Measurements from ENCODE around the gene KCNAB1.

KCNAB1 gene

DNA sequence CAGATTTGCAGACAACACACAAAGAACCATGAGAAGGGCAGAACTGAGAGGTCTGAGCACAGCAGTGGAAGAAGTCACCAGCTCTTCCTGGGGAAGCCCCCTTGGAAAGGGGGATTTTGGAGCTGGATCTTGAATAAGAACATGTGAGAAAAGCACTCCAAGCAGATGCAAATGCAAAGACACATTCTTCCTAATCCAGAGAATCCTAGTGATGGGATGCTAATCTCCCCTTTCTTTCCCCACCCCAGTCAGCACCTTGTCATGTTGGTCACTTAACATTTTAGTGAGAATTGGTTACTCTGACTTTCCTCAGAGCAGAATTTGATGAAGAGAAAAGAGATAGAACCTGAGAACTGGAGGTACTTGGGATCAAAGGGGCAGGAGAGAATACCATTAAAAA is 286.0 kb downstream of the KCNAB1 start:
- no peak overlapping the region for H3K9ac ChIP-seq (ENCODE audit: low read depth in 1 of 2, low read length in 2 of 2)
- H3K9me3 ChIP-seq (ENCODE audit: control insufficient read depth in 1 of 2, low read length in 2 of 2) = no peaks in the 10 kb centered on the region
- H3K36me3 ChIP-seq (ENCODE audit: control insufficient read depth in 1 of 2, insufficient read depth in 2 of 2, low read length in 2 of 2) = no peaks in the 10 kb centered on the region
- H3K4me3 ChIP-seq (ENCODE audit: low read depth in 1 of 2, low read length in 2 of 2) = no peak overlapping the region
- no peaks in the 10 kb centered on the region for H3K27me3 ChIP-seq (ENCODE audit: control insufficient read depth in 1 of 2, insufficient read depth in 2 of 2, low read length in 2 of 2)
- no peaks in the 10 kb centered on the region for H3K4me1 ChIP-seq (ENCODE audit: control insufficient read depth in 1 of 2, insufficient read depth in 2 of 2, low read length in 2 of 2)
- no peak overlapping the region for H3K27ac ChIP-seq (ENCODE audit: low read depth, low read length)

DNA sequence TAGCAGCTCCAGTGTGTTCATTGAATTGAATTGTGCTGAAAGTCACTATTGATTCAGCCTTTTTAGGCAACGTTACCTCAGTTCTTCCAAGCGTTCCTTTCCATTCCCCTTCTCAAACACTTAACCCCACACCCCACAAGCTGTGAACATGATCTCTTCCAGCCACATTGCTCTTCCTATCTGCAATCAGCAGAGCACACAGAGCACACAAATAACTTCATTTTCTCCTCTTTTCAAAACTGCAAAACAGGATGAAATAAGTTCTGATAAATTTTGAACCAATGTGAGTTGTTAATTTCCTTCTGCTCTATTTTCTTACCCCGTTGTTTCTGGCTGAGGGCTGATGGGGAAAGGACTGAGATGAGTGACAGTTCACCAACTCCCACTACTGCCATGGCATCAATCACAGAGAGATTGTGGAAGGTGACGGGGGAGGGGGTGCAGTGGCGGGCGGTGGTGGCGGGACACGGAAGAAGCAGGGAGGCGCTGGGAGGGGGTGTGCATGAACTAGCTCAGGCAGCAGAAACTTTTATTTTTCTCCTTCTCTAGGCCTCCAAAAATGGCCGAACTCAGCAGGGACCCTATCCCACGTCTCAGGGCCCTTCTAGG is 287.3 kb downstream of the KCNAB1 start:
- Histone ChIP-seq H3K27ac (ENCODE audit: low read depth, low read length) (no peak overlapping the region), H3K4me3 (ENCODE audit: low read depth in 1 of 2, low read length in 2 of 2) (no peak overlapping the region), H3K9ac (ENCODE audit: low read depth in 1 of 2, low read length in 2 of 2) (no peak overlapping the region), H3K4me1 (ENCODE audit: control insufficient read depth in 1 of 2, insufficient read depth in 2 of 2, low read length in 2 of 2) (no peaks in the 10 kb centered on the region), H3K9me3 (ENCODE audit: control insufficient read depth in 1 of 2, low read length in 2 of 2) (no peaks in the 10 kb centered on the region), H3K36me3 (ENCODE audit: control insufficient read depth in 1 of 2, insufficient read depth in 2 of 2, low read length in 2 of 2) (no peaks in the 10 kb centered on the region), H3K27me3 (ENCODE audit: control insufficient read depth in 1 of 2, insufficient read depth in 2 of 2, low read length in 2 of 2) (no peaks in the 10 kb centered on the region)

GRCh38 chr3:156409694-156410093 is 289.3 kb downstream of the KCNAB1 start:
- H3K36me3 ChIP-seq (ENCODE audit: control insufficient read depth in 1 of 2, insufficient read depth in 2 of 2, low read length in 2 of 2) = no peaks in the 10 kb centered on the region
- H3K9me3 ChIP-seq (ENCODE audit: control insufficient read depth in 1 of 2, low read length in 2 of 2) = no peaks in the 10 kb centered on the region
- no peak overlapping the region for H3K4me3 ChIP-seq (ENCODE audit: low read depth in 1 of 2, low read length in 2 of 2)
- no peaks in the 10 kb centered on the region for H3K4me1 ChIP-seq (ENCODE audit: control insufficient read depth in 1 of 2, insufficient read depth in 2 of 2, low read length in 2 of 2)
- H3K9ac ChIP-seq (ENCODE audit: low read depth in 1 of 2, low read length in 2 of 2) = no peak overlapping the region
- H3K27ac ChIP-seq (ENCODE audit: low read depth, low read length) = no peak overlapping the region
- no peaks in the 10 kb centered on the region for H3K27me3 ChIP-seq (ENCODE audit: control insufficient read depth in 1 of 2, insufficient read depth in 2 of 2, low read length in 2 of 2)

DNA sequence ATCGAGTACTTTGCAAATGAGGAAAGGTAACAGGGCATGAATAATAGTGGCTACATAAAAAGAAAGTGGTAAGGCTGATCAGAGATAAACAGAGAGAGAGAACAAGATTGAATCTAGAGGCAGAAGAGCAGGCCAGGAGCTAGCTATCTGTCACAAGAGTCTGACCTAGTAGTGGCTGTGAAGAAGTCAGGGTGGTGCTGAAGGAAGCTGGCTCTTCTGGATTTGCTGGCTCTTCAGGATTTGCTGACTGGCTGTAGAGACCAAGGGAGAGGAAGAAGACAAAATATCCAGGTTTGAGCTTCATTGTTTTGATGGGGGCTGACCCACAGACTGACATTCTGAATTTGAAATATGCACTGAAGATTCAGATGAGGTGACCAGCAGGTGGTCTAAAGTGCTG is 292.2 kb downstream of the KCNAB1 start:
- no peak overlapping the region for H3K4me3 ChIP-seq (ENCODE audit: low read depth in 1 of 2, low read length in 2 of 2)
- H3K27ac ChIP-seq (ENCODE audit: low read depth, low read length) = no peak overlapping the region
- H3K9ac ChIP-seq (ENCODE audit: low read depth in 1 of 2, low read length in 2 of 2) = no peak overlapping the region
- H3K36me3 ChIP-seq (ENCODE audit: control insufficient read depth in 1 of 2, insufficient read depth in 2 of 2, low read length in 2 of 2) = no peaks in the 10 kb centered on the region
- H3K4me1 ChIP-seq (ENCODE audit: control insufficient read depth in 1 of 2, insufficient read depth in 2 of 2, low read length in 2 of 2) = no peaks in the 10 kb centered on the region
- H3K9me3 ChIP-seq (ENCODE audit: control insufficient read depth in 1 of 2, low read length in 2 of 2) = no peaks in the 10 kb centered on the region
- H3K27me3 ChIP-seq (ENCODE audit: control insufficient read depth in 1 of 2, insufficient read depth in 2 of 2, low read length in 2 of 2) = no peaks in the 10 kb centered on the region

- H3K9me3 ChIP-seq (ENCODE audit: control insufficient read depth in 1 of 2, low read length in 2 of 2) = no peaks in the 10 kb centered on the region
- no peak overlapping the region for H3K9ac ChIP-seq (ENCODE audit: low read depth in 1 of 2, low read length in 2 of 2)
- no peak overlapping the region for H3K27ac ChIP-seq (ENCODE audit: low read depth, low read length)
- no peaks in the 10 kb centered on the region for H3K4me1 ChIP-seq (ENCODE audit: control insufficient read depth in 1 of 2, insufficient read depth in 2 of 2, low read length in 2 of 2)
- no peak overlapping the region for H3K4me3 ChIP-seq (ENCODE audit: low read depth in 1 of 2, low read length in 2 of 2)
- no peaks in the 10 kb centered on the region for H3K27me3 ChIP-seq (ENCODE audit: control insufficient read depth in 1 of 2, insufficient read depth in 2 of 2, low read length in 2 of 2)
- no peaks in the 10 kb centered on the region for H3K36me3 ChIP-seq (ENCODE audit: control insufficient read depth in 1 of 2, insufficient read depth in 2 of 2, low read length in 2 of 2)
Observed at GRCh38 chr3:156413293-156413892, 293.0 kb downstream of the KCNAB1 start.

GRCh38 chr3:156416846-156417558 is 296.6 kb downstream of the KCNAB1 start:
- Histone ChIP-seq H3K4me1 (ENCODE audit: control insufficient read depth in 1 of 2, insufficient read depth in 2 of 2, low read length in 2 of 2) (no peaks in the 10 kb centered on the region), H3K36me3 (ENCODE audit: control insufficient read depth in 1 of 2, insufficient read depth in 2 of 2, low read length in 2 of 2) (no peaks in the 10 kb centered on the region), H3K27me3 (ENCODE audit: control insufficient read depth in 1 of 2, insufficient read depth in 2 of 2, low read length in 2 of 2) (no peaks in the 10 kb centered on the region), H3K9me3 (ENCODE audit: control insufficient read depth in 1 of 2, low read length in 2 of 2) (no peaks in the 10 kb centered on the region), H3K9ac (ENCODE audit: low read depth in 1 of 2, low read length in 2 of 2) (no peak overlapping the region), H3K27ac (ENCODE audit: low read depth, low read length) (no peak overlapping the region), H3K4me3 (ENCODE audit: low read depth in 1 of 2, low read length in 2 of 2) (no peak overlapping the region)

GRCh38 chr3:156417559-156418132 is 297.3 kb downstream of the KCNAB1 start:
- Histone ChIP-seq H3K36me3 (ENCODE audit: control insufficient read depth in 1 of 2, insufficient read depth in 2 of 2, low read length in 2 of 2) (no peaks in the 10 kb centered on the region), H3K9ac (ENCODE audit: low read depth in 1 of 2, low read length in 2 of 2) (no peak overlapping the region), H3K9me3 (ENCODE audit: control insufficient read depth in 1 of 2, low read length in 2 of 2) (no peaks in the 10 kb centered on the region), H3K27me3 (ENCODE audit: control insufficient read depth in 1 of 2, insufficient read depth in 2 of 2, low read length in 2 of 2) (no peaks in the 10 kb centered on the region), H3K4me3 (ENCODE audit: low read depth in 1 of 2, low read length in 2 of 2) (no peak overlapping the region), H3K4me1 (ENCODE audit: control insufficient read depth in 1 of 2, insufficient read depth in 2 of 2, low read length in 2 of 2) (no peaks in the 10 kb centered on the region), H3K27ac (ENCODE audit: low read depth, low read length) (no peak overlapping the region)

DNA sequence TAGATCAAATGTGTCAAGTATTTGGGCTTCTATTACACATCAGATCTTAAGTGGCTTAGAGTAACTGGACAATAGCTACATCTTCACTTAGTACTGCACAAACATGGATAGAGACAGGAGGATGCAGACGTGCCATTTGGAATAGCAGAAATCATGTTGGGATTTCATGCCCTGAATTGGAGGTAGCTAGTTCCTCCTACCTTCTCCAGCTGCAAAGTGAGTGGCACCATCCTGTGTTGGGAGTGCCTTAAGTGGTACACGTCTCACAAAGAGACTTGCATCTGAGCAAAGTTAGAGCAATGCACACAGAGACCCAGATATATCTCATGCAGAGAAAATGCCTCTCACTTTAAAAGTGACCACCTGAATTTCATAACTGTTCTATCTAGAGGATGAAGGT is 298.1 kb downstream of the KCNAB1 start:
- H3K27me3 ChIP-seq (ENCODE audit: control insufficient read depth in 1 of 2, insufficient read depth in 2 of 2, low read length in 2 of 2) = no peaks in the 10 kb centered on the region
- no peaks in the 10 kb centered on the region for H3K9me3 ChIP-seq (ENCODE audit: control insufficient read depth in 1 of 2, low read length in 2 of 2)
- no peak overlapping the region for H3K27ac ChIP-seq (ENCODE audit: low read depth, low read length)
- H3K4me1 ChIP-seq (ENCODE audit: control insufficient read depth in 1 of 2, insufficient read depth in 2 of 2, low read length in 2 of 2) = no peaks in the 10 kb centered on the region
- H3K36me3 ChIP-seq (ENCODE audit: control insufficient read depth in 1 of 2, insufficient read depth in 2 of 2, low read length in 2 of 2) = no peaks in the 10 kb centered on the region
- no peak overlapping the region for H3K9ac ChIP-seq (ENCODE audit: low read depth in 1 of 2, low read length in 2 of 2)
- H3K4me3 ChIP-seq (ENCODE audit: low read depth in 1 of 2, low read length in 2 of 2) = no peak overlapping the region

DNA sequence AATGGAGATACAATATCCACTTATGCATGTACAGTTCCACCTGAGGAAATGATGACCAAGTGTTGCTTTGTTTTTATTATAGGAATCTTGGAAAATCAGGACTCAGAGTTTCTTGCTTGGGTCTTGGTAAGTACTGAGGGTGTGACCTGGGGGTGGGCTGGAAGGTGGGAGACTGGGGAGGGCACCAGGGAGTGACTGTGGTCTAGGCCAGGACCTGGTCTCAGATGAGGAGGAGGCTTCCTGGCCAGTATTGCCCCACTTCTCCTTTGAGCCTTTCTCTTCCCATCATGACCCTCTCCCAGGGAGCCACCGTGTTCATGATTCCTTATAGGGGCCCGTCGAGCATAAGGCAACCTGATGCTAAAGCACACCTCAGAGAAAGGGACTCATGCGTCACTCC is 301.2 kb downstream of the KCNAB1 start:
- Histone ChIP-seq H3K4me1 (ENCODE audit: control insufficient read depth in 1 of 2, insufficient read depth in 2 of 2, low read length in 2 of 2) (no peaks in the 10 kb centered on the region), H3K27me3 (ENCODE audit: control insufficient read depth in 1 of 2, insufficient read depth in 2 of 2, low read length in 2 of 2) (no peaks in the 10 kb centered on the region), H3K9ac (ENCODE audit: low read depth in 1 of 2, low read length in 2 of 2) (no peak overlapping the region), H3K36me3 (ENCODE audit: control insufficient read depth in 1 of 2, insufficient read depth in 2 of 2, low read length in 2 of 2) (no peaks in the 10 kb centered on the region), H3K4me3 (ENCODE audit: low read depth in 1 of 2, low read length in 2 of 2) (no peak overlapping the region), H3K9me3 (ENCODE audit: control insufficient read depth in 1 of 2, low read length in 2 of 2) (no peaks in the 10 kb centered on the region), H3K27ac (ENCODE audit: low read depth, low read length) (no peak overlapping the region)

- H3K9me3 ChIP-seq (ENCODE audit: control insufficient read depth in 1 of 2, low read length in 2 of 2) = no peaks in the 10 kb centered on the region
- no peak overlapping the region for H3K9ac ChIP-seq (ENCODE audit: low read depth in 1 of 2, low read length in 2 of 2)
- no peaks in the 10 kb centered on the region for H3K27me3 ChIP-seq (ENCODE audit: control insufficient read depth in 1 of 2, insufficient read depth in 2 of 2, low read length in 2 of 2)
- H3K4me1 ChIP-seq (ENCODE audit: control insufficient read depth in 1 of 2, insufficient read depth in 2 of 2, low read length in 2 of 2) = no peaks in the 10 kb centered on the region
- H3K4me3 ChIP-seq (ENCODE audit: low read depth in 1 of 2, low read length in 2 of 2) = no peak overlapping the region
- no peak overlapping the region for H3K27ac ChIP-seq (ENCODE audit: low read depth, low read length)
- H3K36me3 ChIP-seq (ENCODE audit: control insufficient read depth in 1 of 2, insufficient read depth in 2 of 2, low read length in 2 of 2) = no peaks in the 10 kb centered on the region
Observed at GRCh38 chr3:156424758-156425157, 304.4 kb downstream of the KCNAB1 start.
